Heart left ventricle (tissue), 16 donors: ENCODE results near the gene SLC25A33. TPM values are rescaled to one million over a fixed set of nuclear protein-coding genes. Genes with fewer than 3 reads are reported as not detected.

ENCODE experiments used
- ATAC-seq, 4 donors: fragments of 200-7000 bp; cut with Tn5 transposase; one replicate each; pipeline ENCODE4 v1.9.1; 2020 to 2022; ENCODE audit warnings: moderate library complexity in 4 of 4, mild to moderate bottlenecking in 3 of 4, moderate number of reproducible peaks in 1 of 4
- DNase-seq, 5 donors: peaks; one replicate each; pipeline ENCODE4 v3.0.0-alpha.2; 2020
- H3K27ac ChIP-seq, 12 donors: fragments of 200-600 bp; sonication (generic) in 4 of 12; one replicate each; pipeline versions ENCODE4 v1.5.0 to v1.8.0; 2016 to 2022; ENCODE audit warnings: mild to moderate bottlenecking in 2 of 12
- H3K27me3 ChIP-seq, 9 donors: fragments of 200-600 bp; sonication (generic) in 2 of 9; one replicate each; pipeline versions ENCODE4 v1.5.1 to v1.8.0; 2016 to 2022; ENCODE audit warnings: mild to moderate bottlenecking in 3 of 9
- H3K36me3 ChIP-seq, 9 donors: fragments of 200-600 bp; sonication (generic) in 2 of 9; one replicate each; pipeline versions ENCODE4 v1.5.0 to v1.8.0; 2018 to 2022; ENCODE audit warnings: mild to moderate bottlenecking in 2 of 9
- H3K4me1 ChIP-seq, 12 donors: fragments of 200-600 bp; sonication (generic) in 4 of 12; one replicate each; pipeline versions ENCODE4 v1.5.0 to v1.8.0; 2016 to 2022; ENCODE audit warnings: mild to moderate bottlenecking in 3 of 12
- H3K4me3 ChIP-seq, 12 donors: fragments of 200-600 bp; sonication (generic) in 4 of 12; one replicate each; pipeline versions ENCODE4 v1.5.0 to v1.8.0; 2017 to 2022; ENCODE audit warnings: mild to moderate bottlenecking in 9 of 12, moderate library complexity in 4 of 12
- H3K9me3 ChIP-seq, 12 donors: fragments of 200-600 bp; sonication (generic) in 4 of 12; one replicate each; pipeline versions ENCODE4 v1.5.0 to v1.8.0; 2016 to 2022; ENCODE audit warnings: mild to moderate bottlenecking in 1 of 12
- CTCF ChIP-seq, 12 donors: fragments of 200-600 bp; sonication (generic) in 4 of 12; IDR thresholded peaks; one replicate each; pipeline versions ENCODE4 v1.5.0 to v1.8.0; 2018 to 2022; ENCODE audit warnings: antibody characterized with exemption in 12 of 12, mild to moderate bottlenecking in 5 of 12
- POLR2A ChIP-seq, 2 donors: fragments of 450-650 bp; IDR thresholded peaks; one replicate each; pipeline ENCODE4 v1.6.1; 2017; ENCODE audit warnings: antibody characterized with exemption in 2 of 2, mild to moderate bottlenecking in 2 of 2, moderate library complexity in 2 of 2
- WGBS, 4 donors: extraction: QIAGEN DNeasy Blood & Tissue Kit in 2 of 4; methylation state at CpG; one replicate each; pipeline versions ENCODE4 v1.1.5 to v1.1.7; 2013 to 2018; 5-methylcytosine and 5-hydroxymethylcytosine counted together
- intact Hi-C, 10 donors: fragments of 100-400 bp; cut with DNase I; formaldehyde crosslinking; loops; one replicate each; pipeline versions ENCODE4 v1.11.1 to v1.14.2; 2022
- polyA plus RNA-seq, 2 donors: library from polyadenylated mRNA; stranded (reverse); fragments of 200-250 nt; gene quantifications; one replicate each; pipeline ENCODE4 v1.2.3, GENCODE V29; 2013
- total RNA-seq, 9 donors: library from RNA; depleted of rRNA in 2 of 9; stranded (reverse); fragments of >200 nt in 2 of 9; fragmentation: NEBNext Ultra II Directional in 3 of 9; extraction: Animal tissue kit (Norgen Biotek cat#: 25700) in 3 of 9; gene quantifications; one replicate each; pipeline versions ENCODE4 v1.1.0 to v1.2.4, GENCODE V29; 2016 to 2023
- donor health status: ischemic (EF 13 %, LVEDD 7.1; RV severe dilation, severe dysfunction).
- donor health status: healthy with polysubstance abuse.
- donor health status: DM: no; HTN: yes; CAD: no.
- donor health status: DM: no; HTN: no; CAD: no.
- donor health status: ischemic (EF 25% LVEDD 6.9; RV normal size, moderate dysfunction).
- donor health status: ischemic (EF 25% LVEDD 5.7; RV mildly dilated, moderate dysfunction).
- donor health status: healthy.
- donor health status: DM: yes; HTN: yes; CAD: no.
- donor health status: ischemic (EF 35%, LVEDD 5.7; RV mildly dilated, moderate dysfunction).
- donor health status: nonischemic (EF 11% LVEDD 7.7; RV severe dilation, severe dysfunction).
- donor health status: DM: yes; HTN: yes; CAD: no.
- donor health status: PGD.
- donor health status: ischemic (EF 29% LVEDD 5.4; RV normal size, mild dysfunction).
- donor health status: nonischemic (EF 23%, LVEDD 6.1; RV moderate dilation, normal function).

Gene SLC25A33
- total and polyA plus RNA-seq, 11 donors: 2.8 to 9.7 (median 4.5) TPM

- no peaks in the 10 kb centered on the region for H3K9me3 ChIP-seq
- TF ChIP-seq CTCF (IDR thresholded peaks at IDR 0.05) (no peak), POLR2A (IDR thresholded peaks at IDR 0.05) (no peak)
- no peaks in the 10 kb centered on the region for H3K4me1 ChIP-seq
- H3K36me3 ChIP-seq: no peaks in the 10 kb centered on the region
- WGBS, 4 donors: 83 to 89% (median 86%) methylated on average over 9 to 10 of the region's 10 CpGs
- no peak overlapping the region for H3K4me3 ChIP-seq
- H3K27ac ChIP-seq: no peak overlapping the region
- ATAC-seq: no peak
- DNase-seq: no peak
- intact Hi-C loops: no loop called here
- no peaks in the 10 kb centered on the region for H3K27me3 ChIP-seq
Observed at GRCh38 chr1:9518454-9518998, 20.7 kb upstream of the SLC25A33 start.

- Histone ChIP-seq H3K27me3 (no peaks in the 10 kb centered on the region), H3K36me3 (no peaks in the 10 kb centered on the region), H3K9me3 (no peaks in the 10 kb centered on the region), H3K27ac (no peak overlapping the region), H3K4me3 (no peak overlapping the region), H3K4me1 (no peaks in the 10 kb centered on the region)
- intact Hi-C loops: no loop called here
- TF ChIP-seq CTCF (IDR thresholded peaks at IDR 0.05) (no peak), POLR2A (IDR thresholded peaks at IDR 0.05) (no peak)
- 47 to 61% (median 53%) methylated on average over 8 of the region's 8 CpGs for WGBS, 4 donors
- no peak for DNase-seq
- ATAC-seq: peak in 1 of 4 donors; percentile 16
Observed at GRCh38 chr1:9520411-9520810, 18.9 kb upstream of the SLC25A33 start.

- H3K36me3 ChIP-seq: no peaks in the 10 kb centered on the region
- 66 to 76% (median 71%) methylated on average over 8 of the region's 8 CpGs for WGBS, 4 donors
- no peaks in the 10 kb centered on the region for H3K9me3 ChIP-seq
- no peak for ATAC-seq
- intact Hi-C loops: no loop called here
- no peak for TF ChIP-seq POLR2A (IDR thresholded peaks at IDR 0.05)
- TF ChIP-seq CTCF (IDR thresholded peaks at IDR 0.05): no peak
- DNase-seq: no peak
- H3K4me1 ChIP-seq: no peaks in the 10 kb centered on the region
- H3K27me3 ChIP-seq: no peaks in the 10 kb centered on the region
- H3K27ac ChIP-seq: no peak overlapping the region
- H3K4me3 ChIP-seq: no peak overlapping the region
Observed at GRCh38 chr1:9529190-9529589, 10.1 kb upstream of the SLC25A33 start.

GRCh38 chr1:9530320-9530719 lies 8.9 kb upstream of the SLC25A33 start:
- Histone ChIP-seq H3K27me3 (no peaks in the 10 kb centered on the region), H3K36me3 (no peaks in the 10 kb centered on the region), H3K27ac (no peak overlapping the region), H3K4me1 (no peaks in the 10 kb centered on the region), H3K4me3 (no peak overlapping the region), H3K9me3 (no peaks in the 10 kb centered on the region)
- no peak for DNase-seq
- TF ChIP-seq POLR2A (IDR thresholded peaks at IDR 0.05) (no peak), CTCF (IDR thresholded peaks at IDR 0.05) (no peak)
- intact Hi-C loops: no loop called here
- 97 to 100% (median 99%) methylated on average over 4 of the region's 4 CpGs for WGBS, 4 donors
- no peak for ATAC-seq
